Subcutaneous abdominal adipose tissue (tissue), 5 donors: ENCODE results near the gene RAB11FIP5.
"Not testable (repeated sequence)": the region's sequence is repeated elsewhere in the genome, so short reads cannot be mapped to it uniquely, and the experiment has no call there.

Experiments
- H3K27ac ChIP-seq: one replicate; pipeline ENCODE4 v1.7.0; 2013; ENCODE audit warnings: low read depth, mild to moderate bottlenecking, inconsistent platforms, low read length, moderate library complexity
- H3K27me3 ChIP-seq, 5 donors: one replicate each; pipeline ENCODE4 v1.7.0; 2013; ENCODE audit warnings: low read length in 5 of 5, inconsistent platforms in 1 of 5; ENCODE audit not compliant: control insufficient read depth in 5 of 5, insufficient read depth in 4 of 5
- H3K36me3 ChIP-seq, 5 donors: one replicate each; pipeline ENCODE4 v1.7.0; 2013; ENCODE audit warnings: low read length in 5 of 5; ENCODE audit not compliant: control insufficient read depth in 5 of 5, insufficient read depth in 5 of 5
- H3K4me1 ChIP-seq, 5 donors: one replicate each; pipeline ENCODE4 v1.7.0; 2013; ENCODE audit warnings: low read length in 5 of 5, mild to moderate bottlenecking in 3 of 5, moderate library complexity in 1 of 5; ENCODE audit not compliant: control insufficient read depth in 5 of 5, insufficient read depth in 5 of 5
- H3K4me3 ChIP-seq, 5 donors: one replicate each; pipeline ENCODE4 v1.7.0; 2013; ENCODE audit warnings: low read length in 5 of 5, low read depth in 1 of 5
- H3K9ac ChIP-seq, 5 donors: one replicate each; pipeline ENCODE4 v1.7.0; 2013; ENCODE audit warnings: low read length in 5 of 5, mild to moderate bottlenecking in 4 of 5, moderate library complexity in 3 of 5
- H3K9me3 ChIP-seq, 5 donors: one replicate each; pipeline ENCODE4 v1.7.0; 2013; ENCODE audit warnings: low read length in 5 of 5; ENCODE audit not compliant: control insufficient read depth in 5 of 5
- donor health status: healthy.
- donor health status: healthy.
- donor health status: healthy.
- donor health status: healthy.
- donor health status: healthy.

The RAB11FIP5 gene

DNA sequence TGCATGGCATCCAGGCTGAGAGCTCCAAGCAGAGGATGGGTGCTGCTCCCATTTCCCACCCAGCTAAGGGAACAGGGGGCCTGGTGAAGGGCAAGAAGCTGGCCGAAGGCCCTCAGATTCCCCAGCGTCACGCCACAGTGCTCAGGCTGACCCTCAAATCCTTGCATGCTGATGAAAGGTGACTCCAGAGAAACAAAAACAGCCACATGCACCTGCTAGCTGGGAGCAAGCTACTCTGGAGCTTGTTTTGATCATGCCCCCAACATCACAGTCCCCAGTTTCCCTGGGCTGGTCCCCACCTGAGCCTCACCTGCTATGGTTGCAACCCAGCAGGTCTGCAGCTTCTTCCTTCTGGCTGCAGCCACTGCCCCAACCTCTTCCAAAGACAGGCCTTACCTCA, 13.3 kb downstream of the RAB11FIP5 start:
- H3K36me3 ChIP-seq = no peaks in the 10 kb centered on the region
- H3K4me1 ChIP-seq = peaks cover 0 to 18% (median 6%) of the 10 kb centered on the region in 5 donors
- no peak overlapping the region for H3K27ac ChIP-seq
- no peaks in the 10 kb centered on the region for H3K9me3 ChIP-seq
- H3K27me3 ChIP-seq = no peaks in the 10 kb centered on the region
- no peak overlapping the region for H3K4me3 ChIP-seq
- H3K9ac ChIP-seq = no peak overlapping the region

DNA sequence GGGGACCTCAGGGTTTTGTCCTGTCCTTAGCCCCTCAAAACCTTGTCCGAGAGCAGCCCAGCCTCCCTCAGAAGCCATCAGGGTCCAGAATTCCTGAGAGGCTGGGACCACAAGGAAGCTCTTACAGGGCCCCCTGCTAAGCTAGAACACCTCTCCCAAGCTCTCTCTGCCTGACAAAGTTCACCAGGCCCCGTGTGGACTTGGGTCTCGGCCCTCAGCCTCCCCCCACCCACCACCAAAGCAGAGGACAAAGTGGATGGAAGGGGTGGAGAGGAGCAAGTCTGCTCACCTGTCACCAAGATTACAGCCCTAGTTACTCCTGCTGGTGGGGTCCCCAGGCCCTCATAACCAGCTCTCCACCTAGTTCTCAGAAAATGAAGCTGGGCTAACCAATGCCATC, 16.8 kb downstream of the RAB11FIP5 start:
- Histone ChIP-seq H3K27ac (no peak overlapping the region), H3K27me3 (no peaks in the 10 kb centered on the region), H3K36me3 (no peaks in the 10 kb centered on the region)

DNA sequence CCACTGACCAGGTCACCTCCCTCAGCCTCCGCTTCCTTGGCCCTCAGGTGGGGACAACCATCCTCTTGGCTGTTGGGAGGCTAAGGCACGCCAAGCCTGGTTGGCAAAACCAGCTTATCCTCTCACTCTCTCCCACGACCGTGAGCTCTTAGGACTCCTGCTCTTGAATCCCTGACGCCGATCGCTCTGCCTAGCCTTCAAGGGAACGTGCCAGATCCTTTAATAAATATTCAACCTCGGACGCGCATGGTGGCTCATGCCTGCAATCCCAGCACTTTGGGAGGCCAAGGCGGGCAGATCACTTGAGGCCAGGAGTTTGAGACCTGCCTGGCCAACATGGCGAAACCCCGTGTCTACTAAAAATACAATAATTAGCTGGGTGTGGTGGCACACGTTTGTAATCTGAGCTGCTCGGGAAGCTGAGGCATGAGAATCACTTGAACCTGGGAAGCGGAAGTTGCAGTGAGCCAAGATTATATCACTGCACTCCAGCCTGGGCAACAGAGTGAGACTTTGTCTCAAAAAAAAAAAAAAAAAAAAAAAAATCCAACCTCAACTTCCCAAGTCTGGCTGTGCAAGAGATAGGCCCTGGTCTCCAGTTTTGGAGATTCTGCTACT, 19.0 kb downstream of the RAB11FIP5 start:
- not testable (repeated sequence) for H3K9ac ChIP-seq, H3K27ac ChIP-seq, H3K9me3 ChIP-seq, H3K4me3 ChIP-seq, H3K36me3 ChIP-seq, H3K27me3 ChIP-seq
- peaks cover 0 to 34% (median 16%) of the 10 kb centered on the region in 5 donors for H3K4me1 ChIP-seq

More for the DNA sequence above, 16.8 kb downstream of the RAB11FIP5 start:
- Histone ChIP-seq H3K9me3 (no peaks in the 10 kb centered on the region), H3K9ac (peak overlapping the region in 1 of 5 donors; percentile 48), H3K4me1 (peaks cover 0 to 27% (median 8%) of the 10 kb centered on the region in 5 donors), H3K4me3 (no peak overlapping the region)

DNA sequence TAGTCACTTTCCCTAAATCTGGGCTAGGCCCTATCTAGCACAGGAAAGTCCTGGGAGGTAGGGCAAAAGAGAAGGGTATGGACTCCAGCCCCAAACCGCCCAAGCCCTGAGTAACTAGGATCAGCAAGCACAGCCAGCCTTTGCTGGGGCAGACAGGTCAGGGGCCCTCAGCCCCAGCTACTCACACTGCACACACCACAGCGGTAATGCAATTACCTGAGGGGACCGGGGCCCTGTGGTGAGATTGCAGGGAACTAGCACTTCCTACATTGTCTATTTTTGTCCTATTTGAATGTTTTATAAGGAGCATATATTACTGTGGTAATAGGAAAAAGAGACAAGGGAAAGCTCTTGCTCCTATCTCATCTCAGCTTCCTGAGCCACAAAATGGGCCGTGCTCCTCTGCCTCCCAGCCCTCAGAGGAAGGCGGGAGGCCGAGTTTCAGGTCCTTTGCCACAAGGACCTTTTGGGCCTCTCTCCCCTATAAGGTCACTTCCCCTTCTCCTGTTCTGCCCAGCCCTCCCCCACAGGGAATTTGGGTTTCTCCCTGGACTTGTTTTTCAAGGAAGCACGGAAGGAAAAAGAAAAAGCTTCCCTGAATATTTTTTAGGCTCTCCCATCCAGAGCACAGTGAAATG, 20.5 kb downstream of the RAB11FIP5 start:
- Histone ChIP-seq H3K9me3 (no peaks in the 10 kb centered on the region), H3K4me1 (peaks cover 0 to 34% (median 16%) of the 10 kb centered on the region in 5 donors), H3K27ac (no peak overlapping the region), H3K4me3 (no peak overlapping the region), H3K27me3 (no peaks in the 10 kb centered on the region), H3K9ac (peak overlapping the region in 2 of 5 donors; percentile 6), H3K36me3 (peaks cover 0 to 20% (median 18%) of the 10 kb centered on the region in 5 donors)

DNA sequence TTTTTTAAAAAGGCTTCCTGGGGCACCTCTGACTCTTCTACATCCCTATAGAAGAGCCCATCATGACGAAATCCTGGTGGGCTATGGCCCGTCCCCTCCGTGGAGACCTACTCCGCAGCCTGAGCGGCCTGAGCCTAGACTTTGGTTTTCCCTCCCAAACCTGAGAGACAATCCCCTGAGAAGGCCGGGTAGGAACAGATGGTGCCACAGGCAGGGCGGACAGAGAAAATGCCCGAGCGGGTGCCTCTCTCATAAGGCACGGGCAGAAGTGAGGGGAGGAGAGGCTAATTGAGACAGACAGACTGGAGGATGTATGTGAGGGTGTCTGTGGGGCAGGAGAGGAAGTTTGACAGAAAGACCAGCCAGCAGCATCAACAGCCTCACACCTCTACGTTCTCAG, 21.1 kb downstream of the RAB11FIP5 start:
- H3K27me3 ChIP-seq = no peaks in the 10 kb centered on the region
- H3K27ac ChIP-seq = no peak overlapping the region
- peaks cover 0 to 26% (median 23%) of the 10 kb centered on the region in 5 donors for H3K36me3 ChIP-seq
- H3K4me3 ChIP-seq = no peak overlapping the region
- no peaks in the 10 kb centered on the region for H3K9me3 ChIP-seq
- H3K4me1 ChIP-seq = peaks cover 0 to 34% (median 16%) of the 10 kb centered on the region in 5 donors
- H3K9ac ChIP-seq = no peak overlapping the region

DNA sequence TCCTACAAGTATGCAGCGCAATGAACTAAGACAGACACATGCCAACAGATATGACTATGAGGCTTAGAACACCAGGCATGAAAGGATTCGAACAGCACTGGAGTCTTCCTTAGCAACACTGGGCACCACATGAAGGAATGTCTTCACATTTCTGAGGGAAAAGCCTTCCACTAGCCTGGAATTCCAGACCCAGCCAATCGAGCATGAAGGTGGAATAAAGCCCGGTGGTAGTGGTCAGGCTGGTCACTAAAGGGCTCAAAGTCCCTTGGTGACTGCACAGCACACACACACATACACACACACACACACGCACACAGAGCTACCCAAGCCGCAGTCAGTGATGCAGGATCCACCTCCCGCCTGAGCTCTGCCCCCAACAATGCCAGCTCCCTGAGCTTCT, 21.6 kb downstream of the RAB11FIP5 start:
- Histone ChIP-seq H3K9ac (no peak overlapping the region), H3K4me3 (no peak overlapping the region), H3K27ac (no peak overlapping the region), H3K9me3 (no peaks in the 10 kb centered on the region), H3K4me1 (peaks cover 0 to 34% (median 16%) of the 10 kb centered on the region in 5 donors), H3K27me3 (no peaks in the 10 kb centered on the region), H3K36me3 (peaks cover 0 to 29% (median 29%) of the 10 kb centered on the region in 5 donors)

DNA sequence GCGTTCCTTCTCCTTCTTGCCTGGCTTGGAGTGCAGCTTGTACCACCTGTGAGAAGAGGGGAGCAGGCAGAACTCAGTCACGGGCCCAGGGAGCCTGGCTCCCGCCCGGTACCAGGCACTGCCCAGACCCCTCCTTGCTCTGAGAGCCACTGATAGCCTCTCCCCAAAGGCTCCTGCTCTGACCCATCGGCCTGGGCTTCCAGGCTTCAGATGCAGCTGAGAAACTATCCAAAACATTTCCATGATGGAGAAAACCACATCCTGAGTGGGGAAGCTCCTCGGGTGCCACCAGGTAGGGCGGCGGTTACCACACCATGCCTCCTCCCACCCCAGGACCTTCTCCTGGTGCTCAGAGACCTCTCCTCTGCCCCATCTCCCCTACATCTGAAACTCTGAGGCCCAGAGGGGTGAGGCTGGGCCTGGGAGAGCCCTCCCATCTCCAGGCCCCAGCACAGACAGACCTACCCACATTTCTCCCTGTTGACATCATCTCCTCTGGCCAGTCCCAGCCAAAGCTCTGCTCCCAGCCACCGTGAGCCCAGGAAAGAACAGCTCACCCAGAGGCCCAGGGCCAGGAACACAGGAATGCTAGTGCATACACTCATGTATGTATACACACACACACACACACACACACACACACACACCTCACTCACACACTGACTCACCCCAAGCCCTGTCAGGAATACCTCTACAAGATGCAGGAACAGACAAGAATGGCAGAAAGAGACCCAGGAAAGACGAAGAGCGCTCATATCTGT, 23.3 kb downstream of the RAB11FIP5 start:
- no peak overlapping the region for H3K27ac ChIP-seq
- no peaks in the 10 kb centered on the region for H3K9me3 ChIP-seq
- H3K27me3 ChIP-seq = no peaks in the 10 kb centered on the region
- no peak overlapping the region for H3K4me3 ChIP-seq
- no peak overlapping the region for H3K9ac ChIP-seq
- peaks cover 0 to 33% (median 16%) of the 10 kb centered on the region in 5 donors for H3K4me1 ChIP-seq
- peaks cover 0 to 37% (median 33%) of the 10 kb centered on the region in 5 donors for H3K36me3 ChIP-seq

DNA sequence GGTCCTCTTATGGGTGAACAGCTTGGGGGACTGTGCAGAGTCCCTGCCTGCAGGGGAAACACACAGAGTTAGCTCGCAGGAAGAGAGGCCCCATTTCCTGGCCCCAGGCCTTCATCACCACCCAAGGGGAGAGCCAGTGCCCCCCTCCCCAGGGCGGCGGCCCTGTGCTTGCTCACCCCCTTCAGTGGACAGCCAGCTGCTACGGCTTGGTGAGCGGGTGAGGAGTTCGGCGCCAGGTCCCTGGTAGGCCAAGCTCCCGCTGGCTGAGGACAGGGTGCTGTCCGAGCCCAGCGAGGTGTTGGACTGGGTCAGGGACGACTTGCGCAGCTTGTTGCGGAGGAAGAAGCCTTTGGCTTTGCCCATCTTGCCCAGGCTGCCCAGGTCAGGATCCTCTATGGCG, 24.0 kb downstream of the RAB11FIP5 start:
- H3K4me3 ChIP-seq = no peak overlapping the region
- H3K36me3 ChIP-seq = peaks cover 0 to 42% (median 34%) of the 10 kb centered on the region in 5 donors
- peaks cover 0 to 32% (median 13%) of the 10 kb centered on the region in 5 donors for H3K4me1 ChIP-seq
- no peaks in the 10 kb centered on the region for H3K27me3 ChIP-seq
- H3K9ac ChIP-seq = no peak overlapping the region
- H3K9me3 ChIP-seq = no peaks in the 10 kb centered on the region
- no peak overlapping the region for H3K27ac ChIP-seq

DNA sequence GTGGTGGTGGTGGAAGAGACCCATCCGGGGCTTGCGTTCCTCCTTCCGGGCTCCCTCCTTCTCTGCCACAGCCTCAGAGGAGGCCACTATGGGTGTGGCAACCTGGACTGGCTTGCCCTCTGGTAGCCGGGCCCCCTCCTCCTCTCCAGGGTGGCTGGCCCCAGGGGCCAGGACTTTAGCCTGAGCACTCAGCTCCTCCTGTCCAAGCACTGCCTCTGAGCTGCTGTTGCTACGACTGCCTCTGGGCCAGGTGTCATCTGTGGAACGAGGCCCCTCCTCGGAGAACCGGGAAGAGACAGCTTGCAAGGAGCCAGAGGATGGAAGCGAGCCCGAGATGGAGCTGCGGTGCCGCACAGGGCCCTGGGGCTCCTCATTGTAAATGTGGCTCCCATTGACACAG, 24.5 kb downstream of the RAB11FIP5 start:
- Histone ChIP-seq H3K27ac (no peak overlapping the region), H3K4me1 (peaks cover 0 to 29% (median 13%) of the 10 kb centered on the region in 5 donors), H3K4me3 (no peak overlapping the region), H3K27me3 (no peaks in the 10 kb centered on the region), H3K9me3 (no peaks in the 10 kb centered on the region), H3K9ac (no peak overlapping the region), H3K36me3 (peaks cover 0 to 42% (median 34%) of the 10 kb centered on the region in 5 donors)

DNA sequence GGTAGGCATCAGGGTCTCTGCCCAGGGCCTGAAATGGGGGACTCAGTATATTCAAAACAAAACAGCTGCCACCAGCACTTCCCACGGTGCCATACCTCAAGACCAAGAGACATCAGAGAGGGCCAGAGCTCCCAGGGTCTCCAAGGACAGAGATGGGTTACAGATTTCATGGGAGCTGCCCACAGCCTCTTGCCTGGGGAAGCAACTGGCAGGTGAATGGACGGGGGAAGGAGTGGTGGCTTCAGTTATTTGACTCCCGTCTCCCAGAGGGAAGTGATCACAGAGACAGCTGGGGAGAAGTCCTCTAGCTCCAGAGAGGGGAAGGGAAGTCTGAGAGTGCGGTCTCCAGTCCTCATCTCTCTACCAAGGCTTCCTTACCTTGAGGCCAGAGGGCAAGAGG, 25.4 kb downstream of the RAB11FIP5 start:
- no peak overlapping the region for H3K9ac ChIP-seq
- H3K4me3 ChIP-seq = no peak overlapping the region
- no peaks in the 10 kb centered on the region for H3K27me3 ChIP-seq
- no peaks in the 10 kb centered on the region for H3K9me3 ChIP-seq
- H3K27ac ChIP-seq = no peak overlapping the region
- H3K36me3 ChIP-seq = peaks cover 0 to 47% (median 34%) of the 10 kb centered on the region in 5 donors
- peaks cover 0 to 24% (median 7%) of the 10 kb centered on the region in 5 donors for H3K4me1 ChIP-seq
